Mesenchymal stem cell (in vitro differentiated cells and primary cell): ENCODE data around the gene TERT.

Source experiments
- DNase-seq: peaks from one replicate; pipeline ENCODE4 v3.0.0-alpha.2; 2013
- H2AFZ ChIP-seq: one replicate; pipeline ENCODE4 v1.6.1; 2013; ENCODE audit warnings: low read depth, mild to moderate bottlenecking, control low read depth, inconsistent platforms, low read length, moderate library complexity
- H2AK5ac ChIP-seq: 2 replicates; pipeline ENCODE4 v1.6.1; 2013; ENCODE audit warnings: low read length, moderate library complexity, mild to moderate bottlenecking, inconsistent platforms; ENCODE audit not compliant: severe bottlenecking
- H2BK120ac ChIP-seq: one replicate; pipeline ENCODE4 v1.6.1; 2013; ENCODE audit warnings: low read depth, mild to moderate bottlenecking, inconsistent platforms, low read length, moderate library complexity
- H2BK12ac ChIP-seq, 2 experiments: one replicate each; pipeline ENCODE4 v1.6.1; 2013; ENCODE audit warnings: inconsistent platforms in 2 of 2, low read length in 2 of 2, mild to moderate bottlenecking in 2 of 2, moderate library complexity in 2 of 2, control low read depth in 1 of 2
- H2BK15ac ChIP-seq: one replicate; pipeline ENCODE4 v1.6.1; 2013; ENCODE audit warnings: mild to moderate bottlenecking, low read depth, inconsistent platforms; ENCODE audit not compliant: poor library complexity, severe bottlenecking
- H2BK5ac ChIP-seq: 2 replicates; pipeline ENCODE4 v1.6.1; 2013; ENCODE audit warnings: low read depth, mild to moderate bottlenecking, low read length, control low read depth, inconsistent platforms; ENCODE audit not compliant: poor library complexity, severe bottlenecking
- H3K14ac ChIP-seq, 2 experiments: one replicate each; pipeline ENCODE4 v1.6.1; 2013; ENCODE audit warnings: inconsistent platforms in 2 of 2, low read length in 2 of 2, control low read depth in 1 of 2, mild to moderate bottlenecking in 1 of 2, moderate library complexity in 1 of 2
- H3K18ac ChIP-seq, 2 experiments: one replicate each; pipeline ENCODE4 v1.6.1; 2013; ENCODE audit warnings: inconsistent platforms in 2 of 2, low read length in 2 of 2, control low read depth in 1 of 2, low read depth in 1 of 2, mild to moderate bottlenecking in 1 of 2
- H3K23ac ChIP-seq, 2 experiments: one replicate each; pipeline ENCODE4 v1.6.1; 2013; ENCODE audit warnings: inconsistent platforms in 2 of 2, low read length in 2 of 2, mild to moderate bottlenecking in 2 of 2, moderate library complexity in 2 of 2, control low read depth in 1 of 2
- H3K27ac ChIP-seq: 2 replicates; pipeline ENCODE4 v1.5.1; 2013; ENCODE audit warnings: mild to moderate bottlenecking, moderate library complexity, low read length, control low read depth, inconsistent platforms; ENCODE audit not compliant: poor library complexity, severe bottlenecking
- H3K27me3 ChIP-seq, 2 experiments: 2 replicates each; pipeline versions ENCODE4 v1.6.1 to v1.7.0; 2013; ENCODE audit warnings: low read length in 2 of 2, mild to moderate bottlenecking in 2 of 2, moderate library complexity in 2 of 2, control low read depth in 1 of 2, inconsistent platforms in 1 of 2; ENCODE audit not compliant: control insufficient read depth in 1 of 2, insufficient read depth in 1 of 2
- H3K36me3 ChIP-seq, 2 experiments: 2 replicates each; pipeline versions ENCODE4 v1.6.1 to v1.7.0; 2013; ENCODE audit warnings: low read length in 2 of 2, control low read depth in 1 of 2, inconsistent platforms in 1 of 2, low read depth in 1 of 2, mild to moderate bottlenecking in 1 of 2; ENCODE audit not compliant: insufficient read depth in 2 of 2, control insufficient read depth in 1 of 2
- H3K4ac ChIP-seq, 2 experiments: one replicate each; pipeline ENCODE4 v1.6.1; 2013; ENCODE audit warnings: inconsistent platforms in 2 of 2, low read length in 2 of 2, mild to moderate bottlenecking in 2 of 2, moderate library complexity in 2 of 2, control low read depth in 1 of 2, low read depth in 1 of 2
- H3K4me1 ChIP-seq: 2 replicates; pipeline ENCODE4 v1.6.1; 2013; ENCODE audit warnings: low read depth, low read length, control low read depth; ENCODE audit not compliant: control insufficient read depth, insufficient read depth
- H3K4me2 ChIP-seq: 2 replicates; pipeline ENCODE4 v1.6.1; 2013; ENCODE audit warnings: low read length, mild to moderate bottlenecking, inconsistent platforms; ENCODE audit not compliant: poor library complexity, severe bottlenecking
- H3K4me3 ChIP-seq, 2 experiments: 2 replicates each; pipeline versions ENCODE4 v1.5.1 to v1.7.0; 2013; ENCODE audit warnings: low read length in 2 of 2, mild to moderate bottlenecking in 2 of 2, control low read depth in 1 of 2, low read depth in 1 of 2; ENCODE audit not compliant: insufficient read depth in 1 of 2
- H3K79me1 ChIP-seq: replicated peaks from 2 replicates; pipeline ENCODE4 v1.6.1; 2013; ENCODE audit warnings: mild to moderate bottlenecking, control low read depth, low read length, inconsistent platforms; ENCODE audit not compliant: poor library complexity, severe bottlenecking
- H3K9ac ChIP-seq: 2 replicates; pipeline ENCODE4 v1.7.0; 2013; ENCODE audit warnings: mild to moderate bottlenecking, low read length, moderate library complexity
- H3K9me3 ChIP-seq: 2 replicates; pipeline ENCODE4 v1.7.0; 2013; ENCODE audit warnings: mild to moderate bottlenecking, low read length; ENCODE audit not compliant: control insufficient read depth
- H4K8ac ChIP-seq: one replicate; pipeline ENCODE4 v1.6.1; 2013; ENCODE audit warnings: inconsistent platforms, mild to moderate bottlenecking, low read length, moderate library complexity
- H4K91ac ChIP-seq: one replicate; pipeline ENCODE4 v1.6.1; 2013; ENCODE audit warnings: mild to moderate bottlenecking, low read length, inconsistent platforms
- WGBS: methylation state at CpG from one replicate; pipeline ENCODE4 v1.1.7; 2013; ENCODE audit warnings: mixed read lengths; 5-methylcytosine and 5-hydroxymethylcytosine counted together

TERT gene

GRCh38 chr5:1330847-1331831, 36.3 kb upstream of the TERT start:
- DNase-seq, result no peak
- Histone ChIP-seq H3K18ac (no peak overlapping the region), H2AFZ (no peak overlapping the region), H2BK5ac (no peak overlapping the region), H3K27me3 (no peaks in the 10 kb centered on the region), H3K4me2 (no peak overlapping the region), H3K4me3 (no peak overlapping the region), H2BK15ac (no peak overlapping the region), H3K4ac (no peak overlapping the region), H4K91ac (no peak overlapping the region), H2BK120ac (no peak overlapping the region), H3K36me3 (peaks cover 61 to 64% of the 10 kb centered on the region in 2 experiments), H3K27ac (no peak overlapping the region), H3K9me3 (no peaks in the 10 kb centered on the region), H3K14ac (no peak overlapping the region), H3K79me1 (peaks cover 26% of the 10 kb centered on the region), H3K23ac (no peak overlapping the region), H2AK5ac (no peak overlapping the region), H4K8ac (no peak overlapping the region), H2BK12ac (no peak overlapping the region), H3K9ac (no peak overlapping the region), H3K4me1 (peaks cover under 1% of the 10 kb centered on the region)
- WGBS, result 97% methylated on average over 35 of the region's 35 CpGs

GRCh38 chr5:1330146-1330846, 35.4 kb upstream of the TERT start:
- H3K27me3 ChIP-seq, result no peaks in the 10 kb centered on the region
- H3K4me1 ChIP-seq, result peaks cover 5% of the 10 kb centered on the region
- no peak overlapping the region for H3K4me2 ChIP-seq
- 97% methylated on average over 23 of the region's 23 CpGs for WGBS
- H3K4me3 ChIP-seq, result no peak overlapping the region
- no peak overlapping the region for H4K91ac ChIP-seq
- H3K27ac ChIP-seq, result no peak overlapping the region
- no peak overlapping the region for H2AFZ ChIP-seq
- no peak overlapping the region for H2BK12ac ChIP-seq
- no peak overlapping the region for H2AK5ac ChIP-seq
- no peak overlapping the region for H3K14ac ChIP-seq
- no peak for DNase-seq
- no peak overlapping the region for H4K8ac ChIP-seq
- H3K4ac ChIP-seq, result no peak overlapping the region
- no peaks in the 10 kb centered on the region for H3K9me3 ChIP-seq
- no peak overlapping the region for H2BK5ac ChIP-seq
- no peak overlapping the region for H3K9ac ChIP-seq
- H3K23ac ChIP-seq, result no peak overlapping the region
- H3K36me3 ChIP-seq, result peaks cover 56 to 64% of the 10 kb centered on the region in 2 experiments
- H2BK120ac ChIP-seq, result no peak overlapping the region
- no peak overlapping the region for H2BK15ac ChIP-seq
- peaks cover 23% of the 10 kb centered on the region for H3K79me1 ChIP-seq
- H3K18ac ChIP-seq, result no peak overlapping the region

GRCh38 chr5:1329111-1329579, 34.3 kb upstream of the TERT start:
- Histone ChIP-seq H2AFZ (no peak overlapping the region), H2BK15ac (no peak overlapping the region), H2BK12ac (no peak overlapping the region), H3K18ac (no peak overlapping the region), H3K4me2 (no peak overlapping the region), H3K23ac (no peak overlapping the region), H3K14ac (no peak overlapping the region), H2BK120ac (no peak overlapping the region), H3K79me1 (peaks cover 19% of the 10 kb centered on the region), H3K4me1 (peaks cover 6% of the 10 kb centered on the region), H3K27ac (peak overlapping the region; percentile 88), H3K9ac (no peak overlapping the region), H4K8ac (no peak overlapping the region), H3K9me3 (no peaks in the 10 kb centered on the region), H4K91ac (no peak overlapping the region), H3K4me3 (no peak overlapping the region), H3K36me3 (peaks cover 57 to 68% of the 10 kb centered on the region in 2 experiments), H3K4ac (no peak overlapping the region), H2BK5ac (no peak overlapping the region), H3K27me3 (no peaks in the 10 kb centered on the region), H2AK5ac (no peak overlapping the region)
- no peak for DNase-seq
- WGBS, result 98% methylated on average over 9 of the region's 9 CpGs
